IMR-90 (cell line): ENCODE results near the gene CDH13. TPM values are rescaled to one million over a fixed set of nuclear protein-coding genes. Genes with fewer than 3 reads are reported as not detected.

Source experiments
- ATAC-seq: fragments of 200-7000 bp; cut with Tn5 transposase; 2 replicates; pipeline ENCODE4 v1.9.1; 2020; ENCODE audit warnings: low read depth, mild to moderate bottlenecking, moderate library complexity
- BruUV-seq: library from RNA; stranded (reverse); fragments of 400-500 nt; replicated peaks from 2 replicates; lab custom pipeline; 2021; lab: Mats Ljungman, UMichigan
- CTCF ChIA-PET: fragments of 300-600 bp; formaldehyde crosslinking; extraction: SDS; loops from one replicate; lab custom pipeline; 2021; ENCODE audit warnings: antibody characterized with exemption; lab: Yijun Ruan, JAX
- POLR2A ChIA-PET: fragments of 300-600 bp; sonication (Branson Sonifier 250); formaldehyde crosslinking; loops from one replicate; lab custom pipeline; 2022; ENCODE audit warnings: antibody characterized with exemption; ENCODE audit not compliant: unreplicated experiment; lab: Charles Lee
- DNase-seq: peaks from one replicate; pipeline ENCODE4 v3.0.0; 2013
- H2AFZ ChIP-seq: replicated peaks from 2 replicates; pipeline ENCODE3; 2013; ENCODE audit warnings: low read length, mild to moderate bottlenecking; ENCODE audit not compliant: poor library complexity
- H2AK5ac ChIP-seq: 2 replicates; pipeline ENCODE4 v1.6.1; 2013; ENCODE audit warnings: low read depth, low read length, inconsistent platforms
- H2AK9ac ChIP-seq: replicated peaks from 2 replicates; pipeline ENCODE3; 2013; ENCODE audit warnings: mild to moderate bottlenecking, low read depth, low read length, moderate library complexity; ENCODE audit not compliant: poor library complexity
- H2BK120ac ChIP-seq: 2 replicates; pipeline ENCODE4 v1.6.1; 2013; ENCODE audit warnings: low read depth, low read length, inconsistent platforms
- H2BK15ac ChIP-seq: 3 replicates; pipeline ENCODE4 v1.6.1; 2013; ENCODE audit warnings: low read depth, low read length, inconsistent platforms
- H2BK20ac ChIP-seq: 2 replicates; pipeline ENCODE4 v1.6.1; 2013; ENCODE audit warnings: low read depth, mild to moderate bottlenecking, inconsistent platforms, low read length, moderate library complexity
- H2BK5ac ChIP-seq: 2 replicates; pipeline ENCODE4 v1.6.1; 2013; ENCODE audit warnings: mild to moderate bottlenecking, low read depth, low read length, inconsistent platforms; ENCODE audit not compliant: poor library complexity, severe bottlenecking
- H3K14ac ChIP-seq: replicated peaks from 2 replicates; pipeline ENCODE4 v1.6.1; 2013; ENCODE audit warnings: low read depth, low read length, inconsistent platforms
- H3K18ac ChIP-seq: 2 replicates; pipeline ENCODE4 v1.6.1; 2013; ENCODE audit warnings: low read depth, low read length, control low read depth
- H3K23ac ChIP-seq: 2 replicates; pipeline ENCODE4 v1.6.1; 2013; ENCODE audit warnings: low read depth, low read length, inconsistent platforms
- H3K27ac ChIP-seq: 2 replicates; pipeline ENCODE4 v1.5.1; 2013; ENCODE audit warnings: mild to moderate bottlenecking, control low read depth, low read length; ENCODE audit not compliant: insufficient read depth
- H3K27me3 ChIP-seq: 2 replicates; pipeline ENCODE4 v1.6.1; 2013; ENCODE audit warnings: low read length; ENCODE audit not compliant: control insufficient read depth, insufficient read depth
- H3K36me3 ChIP-seq: 2 replicates; pipeline ENCODE4 v1.6.1; 2013; ENCODE audit warnings: low read length, mixed read lengths; ENCODE audit not compliant: control insufficient read depth, insufficient read depth
- H3K4ac ChIP-seq: 2 replicates; pipeline ENCODE4 v1.6.1; 2013; ENCODE audit warnings: low read depth, low read length, inconsistent platforms
- H3K4me1 ChIP-seq: 2 replicates; pipeline ENCODE4 v1.6.1; 2013; ENCODE audit warnings: low read length, mixed read lengths; ENCODE audit not compliant: control insufficient read depth, insufficient read depth
- H3K4me2 ChIP-seq: 2 replicates; pipeline ENCODE4 v1.6.1; 2013; ENCODE audit warnings: low read depth, mild to moderate bottlenecking, control low read depth, low read length, moderate library complexity
- H3K4me3 ChIP-seq: 2 replicates; pipeline ENCODE4 v1.5.1; 2013; ENCODE audit warnings: low read depth, mild to moderate bottlenecking, control low read depth, low read length, moderate library complexity; ENCODE audit not compliant: insufficient read depth
- H3K56ac ChIP-seq: 2 replicates; pipeline ENCODE4 v1.6.1; 2013; ENCODE audit warnings: low read length, inconsistent platforms; ENCODE audit not compliant: insufficient read depth; ENCODE audit errors: extremely low read depth
- H3K79me1 ChIP-seq, 2 experiments: 2 replicates each; pipeline ENCODE4 v1.6.1; 2013; ENCODE audit warnings: low read length in 2 of 2, inconsistent platforms in 1 of 2, low read depth in 1 of 2
- H3K9ac ChIP-seq: 2 replicates; pipeline ENCODE4 v1.6.1; 2013; ENCODE audit warnings: low read depth, low read length, control low read depth
- H3K9me1 ChIP-seq: 2 replicates; pipeline ENCODE4 v1.6.1; 2013; ENCODE audit warnings: low read length, inconsistent platforms; ENCODE audit not compliant: insufficient read depth
- H3K9me3 ChIP-seq: 2 replicates; pipeline ENCODE4 v1.6.1; 2013; ENCODE audit warnings: low read length; ENCODE audit not compliant: control insufficient read depth, insufficient read depth
- H4K20me1 ChIP-seq: 2 replicates; pipeline ENCODE4 v1.6.1; 2013; ENCODE audit warnings: low read length, inconsistent platforms; ENCODE audit not compliant: insufficient read depth
- H4K5ac ChIP-seq: 2 replicates; pipeline ENCODE4 v1.6.1; 2013; ENCODE audit warnings: mild to moderate bottlenecking, low read depth, low read length, control low read depth
- H4K8ac ChIP-seq, 2 experiments: 2 replicates each; pipeline ENCODE4 v1.6.1; 2013; ENCODE audit warnings: low read depth in 2 of 2, low read length in 2 of 2, control low read depth in 1 of 2, inconsistent platforms in 1 of 2
- H4K91ac ChIP-seq: 2 replicates; pipeline ENCODE4 v1.6.1; 2013; ENCODE audit warnings: low read depth, low read length, inconsistent platforms; ENCODE audit not compliant: insufficient read depth
- BHLHE40 ChIP-seq: fragments of 150-350 bp; IDR thresholded peaks from 2 replicates; pipeline ENCODE4 v1.6.1; 2016; ENCODE audit warnings: mild to moderate bottlenecking, low read depth, low read length
- CEBPB ChIP-seq: IDR thresholded peaks from 2 replicates; pipeline ENCODE4 v1.6.1; 2012; ENCODE audit warnings: low read depth, low read length, improper control_type of control experiment
- CHD1 ChIP-seq: IDR thresholded peaks from 2 replicates; pipeline ENCODE4 v1.6.1; 2012; ENCODE audit warnings: low read depth, low read length, improper control_type of control experiment
- FOS ChIP-seq: fragments of 150-350 bp; IDR thresholded peaks from 2 replicates; pipeline ENCODE4 v1.6.1; 2016; ENCODE audit warnings: low read depth, low read length
- MAFK ChIP-seq: IDR thresholded peaks from 2 replicates; pipeline ENCODE4 v1.6.1; 2012; ENCODE audit warnings: low read depth, low read length, improper control_type of control experiment
- MAZ ChIP-seq: IDR thresholded peaks from 2 replicates; pipeline ENCODE4 v1.6.1; 2012; ENCODE audit warnings: low read depth, mild to moderate bottlenecking, low read length, improper control_type of control experiment, moderate library complexity, borderline replicate concordance
- MXI1 ChIP-seq: IDR thresholded peaks from 2 replicates; pipeline ENCODE4 v1.6.1; 2012; ENCODE audit warnings: low read depth, mild to moderate bottlenecking, low read length, moderate library complexity, borderline replicate concordance
- NFE2L2 ChIP-seq: fragments of 150-350 bp; IDR thresholded peaks from 2 replicates; pipeline ENCODE4 v1.6.1; 2016; ENCODE audit warnings: low read depth, mild to moderate bottlenecking, low read length
- POLR2A ChIP-seq: IDR thresholded peaks from 2 replicates; pipeline ENCODE4 v1.6.1; 2012; ENCODE audit warnings: mild to moderate bottlenecking, low read depth, low read length
- RAD21 ChIP-seq: IDR thresholded peaks from 2 replicates; pipeline ENCODE4 v1.6.1; 2012; ENCODE audit warnings: low read length, improper control_type of control experiment
- USF2 ChIP-seq: fragments of 150-350 bp; IDR thresholded peaks from 2 replicates; pipeline ENCODE4 v1.6.1; 2017; ENCODE audit warnings: mild to moderate bottlenecking, antibody characterized with exemption, low read length, low read depth
- WGBS, 2 experiments: methylation state at CpG; one replicate each; pipeline versions ENCODE4 v1.1.5 to v1.1.7; 2013; ENCODE audit warnings: missing lambda C conversion rate in 2 of 2; ENCODE audit not compliant: insufficient read length in 1 of 2; ENCODE audit errors: extremely low coverage in 2 of 2; 5-methylcytosine and 5-hydroxymethylcytosine counted together
- dilution Hi-C: fragments of 300-500 bp; cut with HindIII; formaldehyde crosslinking; loops from one replicate; pipeline ENCODE4 v1.14.3; 2018; ENCODE audit warnings: low sequenced_read_pairs; ENCODE audit not compliant: unreplicated experiment
- in situ Hi-C: fragments of 300-500 bp; cut with MboI; formaldehyde crosslinking; loops from 3 replicates; pipeline ENCODE4 v1.14.3; 2019; ENCODE audit warnings: low sequenced_read_pairs, inconsistent platforms, mixed read lengths
- intact Hi-C: fragments of 100-400 bp; cut with micrococcal nuclease; formaldehyde crosslinking; loops from 2 replicates; pipeline ENCODE4 v1.10.0; 2022
- polyA plus RNA-seq, 3 experiments: library from polyadenylated mRNA; depleted of rRNA; stranded (reverse); fragments of >200 nt; gene quantifications; 2 replicates each; pipeline ENCODE4 v1.2.3, GENCODE V29; 2012; ENCODE audit warnings: low replicate concordance in 1 of 3
- total RNA-seq: library from RNA; depleted of rRNA; stranded (reverse); fragments of >200 nt; gene quantifications from 2 replicates; pipeline ENCODE4 v1.2.3, GENCODE V29; 2012
- TF ChIP-seq, protein P1 (sequence below): fragments of 150-350 bp; IDR thresholded peaks from 2 replicates; pipeline ENCODE4 v1.6.1; 2016; ENCODE audit warnings: low read depth, mild to moderate bottlenecking, low read length, moderate library complexity, borderline replicate concordance
- TF ChIP-seq, protein P2 (sequence below): conservative IDR thresholded peaks from 2 replicates; pipeline ENCODE4 v1.5.1; 2012; ENCODE audit warnings: mild to moderate bottlenecking, low read depth, low read length, improper control_type of control experiment

Gene CDH13
- total and polyA plus RNA-seq, 2 of the 4 experiments (the other 2 are of a cell fraction): 61.6 to 74.7 TPM

DNA sequence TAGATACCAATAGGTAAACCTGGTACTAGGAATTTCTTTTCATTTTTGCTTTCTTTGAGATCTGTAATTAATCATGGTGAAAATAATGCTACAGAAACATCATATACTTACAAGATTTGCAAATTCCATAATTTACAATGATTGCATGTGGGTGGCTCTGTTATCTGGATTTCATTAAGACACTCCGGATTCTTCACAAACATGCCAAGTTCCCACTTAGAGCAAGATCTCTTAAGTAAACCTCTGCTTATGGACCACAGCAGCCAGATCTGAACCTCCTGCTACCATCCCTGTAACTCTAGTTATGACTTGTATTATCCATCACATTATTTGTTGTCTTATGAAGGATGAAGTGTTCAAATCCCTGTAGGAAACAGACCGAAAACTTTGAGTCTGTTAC, 424.7 kb downstream of the CDH13 start:
- Histone ChIP-seq H3K4me1 (no peaks in the 10 kb centered on the region), H3K79me1 (no peaks in the 10 kb centered on the region; a peak in 2 of 4 replicates), H2BK120ac (no peak overlapping the region), H2AFZ (no peak overlapping the region), H3K18ac (no peak overlapping the region), H3K36me3 (no peaks in the 10 kb centered on the region), H3K4ac (no peak overlapping the region), H2BK15ac (no peak overlapping the region), H3K56ac (no peak overlapping the region), H2AK5ac (no peak overlapping the region), H2BK20ac (no peak overlapping the region), H2AK9ac (no peak overlapping the region), H4K91ac (no peak overlapping the region), H3K9ac (no peak overlapping the region), H3K14ac (no peak overlapping the region), H4K8ac (no peak overlapping the region), H3K27ac (no peak overlapping the region), H4K20me1 (no peaks in the 10 kb centered on the region), H2BK5ac (no peak overlapping the region), H4K5ac (no peak overlapping the region), H3K4me2 (no peak overlapping the region), H3K9me1 (no peaks in the 10 kb centered on the region), H3K23ac (no peak overlapping the region), H3K4me3 (no peak overlapping the region), H3K27me3 (no peaks in the 10 kb centered on the region), H3K9me3 (no peaks in the 10 kb centered on the region)
- ChIA-PET POLR2A (no interaction called here), CTCF (no interaction called here)
- ATAC-seq (no peak), DNase-seq (no peak)
- TF ChIP-seq POLR2A (no peak), MXI1 (no peak), MAZ (no peak), CHD1 (no peak), BHLHE40 (no peak), FOS (no peak), MAFK (no peak), CEBPB (no peak), NFE2L2 (no peak), USF2 (no peak), RAD21 (no peak)
- TF ChIP-seq, protein P1, sequence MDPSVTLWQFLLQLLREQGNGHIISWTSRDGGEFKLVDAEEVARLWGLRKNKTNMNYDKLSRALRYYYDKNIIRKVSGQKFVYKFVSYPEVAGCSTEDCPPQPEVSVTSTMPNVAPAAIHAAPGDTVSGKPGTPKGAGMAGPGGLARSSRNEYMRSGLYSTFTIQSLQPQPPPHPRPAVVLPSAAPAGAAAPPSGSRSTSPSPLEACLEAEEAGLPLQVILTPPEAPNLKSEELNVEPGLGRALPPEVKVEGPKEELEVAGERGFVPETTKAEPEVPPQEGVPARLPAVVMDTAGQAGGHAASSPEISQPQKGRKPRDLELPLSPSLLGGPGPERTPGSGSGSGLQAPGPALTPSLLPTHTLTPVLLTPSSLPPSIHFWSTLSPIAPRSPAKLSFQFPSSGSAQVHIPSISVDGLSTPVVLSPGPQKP: no peak
- TF ChIP-seq, protein P2, sequence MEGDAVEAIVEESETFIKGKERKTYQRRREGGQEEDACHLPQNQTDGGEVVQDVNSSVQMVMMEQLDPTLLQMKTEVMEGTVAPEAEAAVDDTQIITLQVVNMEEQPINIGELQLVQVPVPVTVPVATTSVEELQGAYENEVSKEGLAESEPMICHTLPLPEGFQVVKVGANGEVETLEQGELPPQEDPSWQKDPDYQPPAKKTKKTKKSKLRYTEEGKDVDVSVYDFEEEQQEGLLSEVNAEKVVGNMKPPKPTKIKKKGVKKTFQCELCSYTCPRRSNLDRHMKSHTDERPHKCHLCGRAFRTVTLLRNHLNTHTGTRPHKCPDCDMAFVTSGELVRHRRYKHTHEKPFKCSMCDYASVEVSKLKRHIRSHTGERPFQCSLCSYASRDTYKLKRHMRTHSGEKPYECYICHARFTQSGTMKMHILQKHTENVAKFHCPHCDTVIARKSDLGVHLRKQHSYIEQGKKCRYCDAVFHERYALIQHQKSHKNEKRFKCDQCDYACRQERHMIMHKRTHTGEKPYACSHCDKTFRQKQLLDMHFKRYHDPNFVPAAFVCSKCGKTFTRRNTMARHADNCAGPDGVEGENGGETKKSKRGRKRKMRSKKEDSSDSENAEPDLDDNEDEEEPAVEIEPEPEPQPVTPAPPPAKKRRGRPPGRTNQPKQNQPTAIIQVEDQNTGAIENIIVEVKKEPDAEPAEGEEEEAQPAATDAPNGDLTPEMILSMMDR: no peak
- in situ Hi-C loops: no loop called here
- no CpG with 5 or more reads among the region's 2 CpGs for WGBS, 2 experiments
- intact Hi-C loops: no loop called here
- no TSS peak for BruUV-seq
- dilution Hi-C loops: no loop called here
